PC-3 (cell line): Measurements from ENCODE around the gene NADSYN1. TPM values are rescaled to one million over a fixed set of nuclear protein-coding genes. Genes with fewer than 3 reads are reported as not detected.

Source experiments
- ATAC-seq: fragments of 200-7000 bp; cut with Tn5 transposase; 2 replicates; pipeline ENCODE4 v1.9.1; 2020; ENCODE audit warnings: mild to moderate bottlenecking, moderate library complexity
- BruUV-seq: library from RNA; stranded (reverse); fragments of 400-500 nt; replicated peaks from 2 replicates; lab custom pipeline; 2021; lab: Mats Ljungman, UMichigan
- CTCF ChIA-PET: fragments of 300-600 bp; sonication (Branson Sonifier 250); formaldehyde crosslinking; loops from one replicate; lab custom pipeline; 2022; ENCODE audit warnings: antibody characterized with exemption; lab: Charles Lee
- POLR2A ChIA-PET: fragments of 300-600 bp; sonication (Branson Sonifier 250); formaldehyde crosslinking; loops from one replicate; lab custom pipeline; 2022; ENCODE audit warnings: antibody characterized with exemption; ENCODE audit not compliant: unreplicated experiment; lab: Charles Lee
- DNase-seq: peaks from one replicate; pipeline ENCODE4 v3.0.0-alpha.2; 2015
- H2AFZ ChIP-seq: fragments of 300-600 bp; sonication (generic); 2 replicates; pipeline ENCODE4 v1.6.0; 2016; ENCODE audit warnings: antibody characterized with exemption, low read length
- H3F3A ChIP-seq: fragments of 300-600 bp; sonication (generic); one replicate; pipeline ENCODE4 v1.6.0; 2017; ENCODE audit warnings: antibody characterized with exemption, low read length, control low read depth, mild to moderate bottlenecking; ENCODE audit not compliant: unreplicated experiment
- H3K27ac ChIP-seq: fragments of 300-600 bp; sonication (generic); 2 replicates; pipeline ENCODE4 v1.5.1; 2016; ENCODE audit warnings: mild to moderate bottlenecking, low read length
- H3K27me3 ChIP-seq: fragments of 300-600 bp; sonication (generic); 2 replicates; pipeline ENCODE4 v1.6.1; 2016; ENCODE audit warnings: low read length, mixed read lengths
- H3K36me3 ChIP-seq: fragments of 300-600 bp; sonication (generic); 2 replicates; pipeline ENCODE4 v1.6.1; 2016; ENCODE audit warnings: low read depth, mixed run types, low read length, mixed read lengths
- H3K4me1 ChIP-seq: fragments of 300-600 bp; sonication (generic); 2 replicates; pipeline ENCODE4 v1.5.1; 2016; ENCODE audit warnings: low read length; ENCODE audit not compliant: insufficient read depth
- H3K4me2 ChIP-seq: fragments of 300-600 bp; sonication (generic); 2 replicates; pipeline ENCODE4 v1.6.0; 2016; ENCODE audit warnings: low read length
- H3K4me3 ChIP-seq: fragments of 300-600 bp; sonication (generic); 2 replicates; pipeline ENCODE4 v1.5.1; 2016; ENCODE audit warnings: mild to moderate bottlenecking, low read length, mixed read lengths
- H3K79me2 ChIP-seq: fragments of 300-600 bp; sonication (generic); 2 replicates; pipeline ENCODE4 v1.6.1; 2017; ENCODE audit warnings: low read length, mixed read lengths
- H3K9ac ChIP-seq: fragments of 300-600 bp; sonication (generic); 2 replicates; pipeline ENCODE4 v1.6.0; 2016; ENCODE audit warnings: mild to moderate bottlenecking, low read length
- H3K9me2 ChIP-seq: fragments of 300-600 bp; sonication (generic); replicated peaks from 2 replicates; pipeline ENCODE4 v1.6.1; 2016; ENCODE audit warnings: mixed run types, low read length, mixed read lengths
- H3K9me3 ChIP-seq: fragments of 300-600 bp; sonication (generic); 2 replicates; pipeline ENCODE4 v1.6.1; 2016; ENCODE audit warnings: low read length, mixed read lengths
- H4K20me1 ChIP-seq: fragments of 300-600 bp; sonication (generic); 2 replicates; pipeline ENCODE4 v1.6.1; 2016; ENCODE audit warnings: low read length, mixed read lengths
- EZH2 ChIP-seq: fragments of 300-600 bp; sonication (generic); IDR thresholded peaks from one replicate; pipeline ENCODE4 v1.6.1; 2017; ENCODE audit warnings: antibody characterized with exemption, mild to moderate bottlenecking, low read length; ENCODE audit not compliant: unreplicated experiment
- EZH2phosphoT487 ChIP-seq: fragments of 300-600 bp; sonication (generic); IDR thresholded peaks from 2 replicates; pipeline ENCODE4 v1.6.1; 2018; ENCODE audit warnings: mild to moderate bottlenecking, antibody characterized with exemption, low read length, borderline replicate concordance
- intact Hi-C: fragments of 100-400 bp; cut with micrococcal nuclease; formaldehyde crosslinking; loops from 2 replicates; pipeline ENCODE4 v1.9.0; 2023
- total RNA-seq: library from RNA; depleted of rRNA; stranded (reverse); fragments of >200 nt; gene quantifications from 2 replicates; pipeline ENCODE4 v1.2.3, GENCODE V29; 2014
- TF ChIP-seq, protein P1 (sequence below): fragments of 300-600 bp; sonication (generic); conservative IDR thresholded peaks from 2 replicates; pipeline ENCODE4 v1.5.1; 2017; ENCODE audit warnings: antibody characterized with exemption, low read depth, mild to moderate bottlenecking, low read length

NADSYN1 gene
- total RNA-seq, 1 experiment from 2014 or later: 64.8 TPM

- H3K9me2 ChIP-seq: no peaks in the 10 kb centered on the region
- CTCF ChIA-PET: no interaction called here
- intact Hi-C loops: no loop called here
- H3K9me3 ChIP-seq: no peaks in the 10 kb centered on the region
- H3K4me1 ChIP-seq: 0 out of 2 replicates have a peak, but pooled peaks cover 4% of the 10 kb centered on the region
- peaks cover 5% of the 10 kb centered on the region for H3K79me2 ChIP-seq
- DNase-seq (no peak), ATAC-seq (no peak)
- no peak overlapping the region for H2AFZ ChIP-seq
- no peak overlapping the region for H3K4me2 ChIP-seq
- H3F3A ChIP-seq: no peaks in the 10 kb centered on the region
- no peaks in the 10 kb centered on the region for H3K27me3 ChIP-seq
- no peak overlapping the region for H3K27ac ChIP-seq
- H4K20me1 ChIP-seq: no peaks in the 10 kb centered on the region
- POLR2A ChIA-PET: no interaction called here
- no peak overlapping the region for H3K9ac ChIP-seq
- BruUV-seq: no TSS peak
- no peak for TF ChIP-seq EZH2
- TF ChIP-seq, protein P1, sequence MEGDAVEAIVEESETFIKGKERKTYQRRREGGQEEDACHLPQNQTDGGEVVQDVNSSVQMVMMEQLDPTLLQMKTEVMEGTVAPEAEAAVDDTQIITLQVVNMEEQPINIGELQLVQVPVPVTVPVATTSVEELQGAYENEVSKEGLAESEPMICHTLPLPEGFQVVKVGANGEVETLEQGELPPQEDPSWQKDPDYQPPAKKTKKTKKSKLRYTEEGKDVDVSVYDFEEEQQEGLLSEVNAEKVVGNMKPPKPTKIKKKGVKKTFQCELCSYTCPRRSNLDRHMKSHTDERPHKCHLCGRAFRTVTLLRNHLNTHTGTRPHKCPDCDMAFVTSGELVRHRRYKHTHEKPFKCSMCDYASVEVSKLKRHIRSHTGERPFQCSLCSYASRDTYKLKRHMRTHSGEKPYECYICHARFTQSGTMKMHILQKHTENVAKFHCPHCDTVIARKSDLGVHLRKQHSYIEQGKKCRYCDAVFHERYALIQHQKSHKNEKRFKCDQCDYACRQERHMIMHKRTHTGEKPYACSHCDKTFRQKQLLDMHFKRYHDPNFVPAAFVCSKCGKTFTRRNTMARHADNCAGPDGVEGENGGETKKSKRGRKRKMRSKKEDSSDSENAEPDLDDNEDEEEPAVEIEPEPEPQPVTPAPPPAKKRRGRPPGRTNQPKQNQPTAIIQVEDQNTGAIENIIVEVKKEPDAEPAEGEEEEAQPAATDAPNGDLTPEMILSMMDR: no peak
- TF ChIP-seq EZH2phosphoT487: no peak
- H3K36me3 ChIP-seq: peaks cover 37% of the 10 kb centered on the region
- no peak overlapping the region for H3K4me3 ChIP-seq
These were observed 6.2 kb downstream of the NADSYN1 start for GRCh38 chr11:71459076-71459766.

- BruUV-seq: no TSS peak
- DNase-seq: no peak
- H3K27me3 ChIP-seq: no peaks in the 10 kb centered on the region
These were observed 6.8 kb downstream of the NADSYN1 start for GRCh38 chr11:71459767-71460320.

More at GRCh38 chr11:71459767-71460320, 6.8 kb downstream of the NADSYN1 start:
- peaks cover 37% of the 10 kb centered on the region for H3K36me3 ChIP-seq
- H3K9me3 ChIP-seq: no peaks in the 10 kb centered on the region
- no peaks in the 10 kb centered on the region for H4K20me1 ChIP-seq
- no peak overlapping the region for H3K4me3 ChIP-seq
- no peak overlapping the region for H3K4me2 ChIP-seq
- CTCF ChIA-PET: no interaction called here
- H3F3A ChIP-seq: no peaks in the 10 kb centered on the region
- H3K9me2 ChIP-seq: no peaks in the 10 kb centered on the region
- ATAC-seq: no peak
- intact Hi-C loops: no loop called here
- H3K4me1 ChIP-seq: no peaks in the 10 kb centered on the region
- H3K9ac ChIP-seq: no peak overlapping the region
- H3K79me2 ChIP-seq: no peaks in the 10 kb centered on the region
- POLR2A ChIA-PET: no interaction called here
- no peak overlapping the region for H2AFZ ChIP-seq
- no peak overlapping the region for H3K27ac ChIP-seq
- TF ChIP-seq EZH2phosphoT487: no peak
- TF ChIP-seq EZH2: no peak
- TF ChIP-seq, protein P1: no peak
